DLD1 (cell line): ENCODE measurements around the gene MYH11.

Source experiments
- in situ Hi-C: cut with HindIII; loops from 2 replicates; pipeline ENCODE4 v1.10.0; 2017; ENCODE audit warnings: low sequenced_read_pairs

The MYH11 gene

DNA sequence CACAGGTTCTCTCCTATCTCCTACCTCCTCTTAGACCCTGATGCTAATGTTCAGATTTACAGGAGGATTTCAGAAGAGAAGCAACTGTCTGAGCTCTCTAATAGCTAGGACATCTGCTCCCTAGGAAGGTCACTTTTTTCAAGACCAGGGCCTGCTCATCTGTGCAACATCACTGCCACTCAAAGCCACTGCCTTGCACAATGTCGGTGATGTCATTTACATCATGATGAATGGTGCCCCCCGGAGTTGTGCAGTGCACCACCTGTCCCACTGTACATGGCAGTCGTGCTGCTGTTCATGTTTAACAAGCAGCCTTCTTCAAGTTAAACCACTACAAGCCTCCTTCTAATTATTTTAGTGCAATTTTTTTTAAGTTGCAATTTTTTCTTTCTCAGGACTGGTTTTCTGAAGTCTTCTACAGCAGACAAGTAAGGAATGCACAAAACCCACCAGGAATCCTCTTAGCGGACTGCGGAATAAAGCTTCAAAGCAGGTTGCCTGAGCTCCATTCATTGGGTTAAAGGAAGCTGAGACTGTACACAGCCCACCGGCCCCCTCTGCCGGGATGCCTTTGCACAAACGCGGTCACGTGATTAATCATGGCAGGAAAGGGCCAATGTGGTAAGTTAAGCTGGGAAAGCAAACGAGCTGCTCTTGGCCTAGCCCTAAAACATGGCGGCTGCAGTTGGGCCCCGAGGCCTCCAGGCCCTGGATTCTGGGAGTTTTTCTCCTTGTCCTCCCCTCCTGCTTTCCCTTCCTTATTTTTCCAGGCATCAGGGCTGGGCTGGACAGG lies 74.1 kb downstream of the MYH11 start:
- in situ Hi-C loops = no loop called here

GRCh38 chr16:15781650-15782049 lies 75.2 kb downstream of the MYH11 start:
- in situ Hi-C loops = no loop called here

DNA sequence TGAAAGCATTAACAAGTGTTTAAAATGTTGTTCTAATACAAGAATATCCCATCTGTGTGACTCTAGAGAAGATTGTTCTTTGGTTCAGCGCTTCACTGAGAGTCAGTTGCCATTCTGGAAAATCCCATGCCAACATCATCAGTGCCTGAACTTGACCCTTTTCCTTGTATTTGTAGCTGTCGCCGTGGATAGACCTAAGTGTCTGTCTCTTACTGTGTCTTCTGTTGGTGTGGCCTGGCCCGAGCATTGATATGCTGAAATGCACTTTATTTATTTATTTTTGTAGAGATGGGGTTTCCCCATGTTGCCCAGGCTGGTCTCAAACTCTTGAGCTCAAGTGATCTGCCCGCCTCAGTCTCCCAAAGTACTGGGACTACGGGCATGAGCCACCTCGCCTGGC lies 76.0 kb downstream of the MYH11 start:
- in situ Hi-C loops = no loop called here

DNA sequence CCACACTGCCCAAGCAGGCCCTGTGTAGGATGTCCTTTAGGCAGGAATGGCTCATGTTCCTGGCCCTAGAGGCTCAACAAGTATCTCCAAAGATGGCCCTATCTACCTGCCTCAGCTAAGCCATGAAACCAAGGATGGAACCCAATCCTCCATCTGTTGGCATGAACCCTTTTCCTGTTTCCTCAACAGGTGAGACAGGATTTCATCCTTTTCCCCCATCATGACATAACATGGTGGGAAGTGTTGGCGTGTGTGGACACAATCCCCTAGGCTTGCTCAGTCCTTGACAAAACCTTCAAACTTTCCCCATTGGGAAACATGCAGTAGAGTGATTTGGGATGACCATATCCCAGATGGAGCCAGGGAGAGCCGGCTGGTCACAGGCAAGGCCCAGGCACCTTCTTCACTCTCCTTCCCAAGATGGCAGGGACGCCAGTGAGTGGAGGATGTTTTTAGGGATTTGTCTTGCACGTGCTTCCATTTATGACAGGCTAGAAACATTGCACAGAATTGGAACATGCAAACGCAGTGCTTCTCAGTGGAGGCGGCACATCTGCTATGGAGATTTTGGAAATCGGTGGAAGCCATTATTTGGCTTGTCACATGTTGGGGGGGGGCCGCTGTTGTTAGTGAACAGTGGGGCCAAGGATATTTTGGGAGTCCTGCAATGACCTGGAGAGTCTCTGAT lies 77.0 kb downstream of the MYH11 start:
- in situ Hi-C loops = no loop called here

DNA sequence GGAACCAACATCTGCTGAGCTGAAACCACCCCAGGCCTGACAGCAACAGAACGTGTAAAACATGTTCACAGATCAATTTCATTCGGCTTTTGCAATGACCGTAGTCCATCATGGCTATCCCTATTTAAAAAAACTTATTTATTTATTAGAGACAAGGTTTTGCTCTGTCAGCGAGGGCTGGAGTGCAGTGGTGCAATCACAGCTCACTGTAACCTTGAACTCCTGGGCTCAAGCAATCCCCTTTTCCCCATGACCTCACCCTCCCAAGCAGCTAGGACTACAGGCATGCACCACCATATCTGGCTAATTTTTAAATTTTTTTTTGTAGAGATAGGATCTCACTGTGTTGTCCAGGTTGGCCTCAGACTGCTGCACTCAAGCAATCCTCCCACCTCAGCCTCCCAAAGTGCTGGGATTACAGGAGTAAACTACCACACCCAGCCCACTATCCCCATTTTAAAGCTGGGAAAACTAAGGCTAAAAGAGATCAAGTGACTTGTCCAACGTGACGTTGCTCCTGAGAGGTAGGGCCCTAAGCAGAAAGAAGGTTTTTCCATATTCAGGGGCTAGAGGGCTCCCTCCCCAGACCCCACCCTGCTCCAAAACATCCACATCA lies 77.7 kb downstream of the MYH11 start:
- in situ Hi-C loops = no loop called here

DNA sequence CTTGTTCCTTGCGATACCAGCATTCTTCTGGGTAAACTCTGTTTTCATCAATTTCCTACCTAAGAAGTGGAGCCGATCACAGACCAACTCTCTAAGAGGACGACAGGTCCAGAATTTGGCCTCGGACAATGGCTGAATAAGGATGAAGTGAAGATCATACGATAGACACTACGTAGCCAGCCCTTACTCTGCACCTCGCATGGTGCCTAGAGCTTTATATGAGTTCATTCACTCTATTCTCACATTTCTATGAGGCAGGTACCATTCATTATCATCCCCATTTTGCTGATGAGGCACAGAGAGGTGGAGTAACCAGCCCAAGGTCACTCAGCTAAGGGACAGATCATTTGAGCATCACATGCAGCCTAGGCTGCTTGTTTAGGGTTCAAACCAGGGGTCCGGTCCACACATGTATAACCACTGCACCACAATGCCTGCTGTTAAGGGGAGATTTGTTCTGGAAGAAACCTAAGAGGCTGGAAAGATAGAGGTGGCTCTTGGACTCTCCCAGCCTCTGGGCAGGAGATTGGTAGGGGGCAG lies 78.6 kb downstream of the MYH11 start:
- in situ Hi-C loops = no loop called here

GRCh38 chr16:15777533-15778203 lies 79.2 kb downstream of the MYH11 start:
- in situ Hi-C loops = no loop called here

DNA sequence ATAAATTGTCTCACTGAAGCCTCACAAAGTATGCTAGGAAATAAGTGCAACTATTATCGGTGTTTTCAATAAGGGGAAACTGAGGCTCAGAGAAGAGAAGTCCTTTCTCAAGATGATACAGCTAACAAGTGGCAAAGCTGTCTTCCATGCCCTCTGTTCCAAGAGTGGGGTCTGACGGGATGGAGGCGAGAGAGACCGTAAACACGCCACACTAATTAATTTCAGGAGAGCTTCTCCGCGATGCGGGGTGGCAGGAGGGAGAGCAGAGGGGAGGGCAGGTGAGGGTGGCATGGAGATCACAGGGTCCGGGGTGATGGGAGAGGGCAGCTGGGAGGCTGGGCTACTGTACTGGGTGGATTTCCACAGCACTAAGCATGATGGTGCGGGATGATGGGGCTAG lies 80.3 kb downstream of the MYH11 start:
- in situ Hi-C loops = no loop called here

- in situ Hi-C loops = no loop called here
Observed at GRCh38 chr16:15775663-15776304, 81.0 kb downstream of the MYH11 start.

GRCh38 chr16:15775209-15775608 lies 81.6 kb downstream of the MYH11 start:
- in situ Hi-C loops = no loop called here

GRCh38 chr16:15773968-15774367 lies 82.9 kb downstream of the MYH11 start:
- in situ Hi-C loops = no loop called here

GRCh38 chr16:15772579-15773293 lies 84.1 kb downstream of the MYH11 start:
- in situ Hi-C loops = no loop called here

- in situ Hi-C loops = no loop called here
Observed at GRCh38 chr16:15771694-15772093, 85.1 kb downstream of the MYH11 start.

DNA sequence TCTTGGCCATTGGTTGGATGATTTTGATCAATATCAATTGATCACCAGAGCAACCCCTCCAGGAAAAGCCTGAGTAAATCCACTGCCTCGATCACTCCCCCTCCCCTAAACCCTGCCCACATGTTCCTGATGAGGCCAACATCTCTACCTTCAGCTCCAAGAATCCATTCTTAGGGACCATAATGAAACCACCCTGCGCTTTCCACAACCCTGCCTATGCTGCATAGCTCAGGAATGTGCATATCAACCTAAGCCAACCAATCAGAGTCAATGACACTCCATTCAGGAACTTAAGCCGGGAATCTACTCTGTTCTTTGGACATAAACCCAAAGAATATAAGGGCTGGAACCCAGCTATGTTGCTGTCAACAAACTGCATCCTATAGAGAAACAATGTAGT lies 86.3 kb downstream of the MYH11 start:
- in situ Hi-C loops = no loop called here

GRCh38 chr16:15770107-15770506 lies 86.7 kb downstream of the MYH11 start:
- in situ Hi-C loops = no loop called here

DNA sequence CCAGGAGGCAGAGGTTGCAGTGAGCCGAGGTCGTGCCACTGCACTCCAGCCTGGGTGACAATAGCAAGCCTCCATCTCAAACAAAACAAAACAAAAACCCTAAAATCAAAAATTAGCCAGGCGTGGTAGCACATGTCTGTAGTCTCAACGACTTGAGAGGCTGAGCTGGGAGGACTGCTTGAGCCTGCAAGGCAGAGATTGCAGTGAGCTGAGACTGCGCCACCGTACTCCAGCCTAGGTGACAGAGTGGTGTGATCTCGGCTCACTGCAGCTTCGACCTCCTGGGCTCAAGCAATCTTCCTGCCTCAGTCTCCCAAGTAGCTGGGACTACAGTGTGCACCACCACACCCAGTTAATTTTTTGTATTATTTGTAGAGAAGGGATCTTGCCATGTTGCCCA lies 87.6 kb downstream of the MYH11 start:
- in situ Hi-C loops = no loop called here

DNA sequence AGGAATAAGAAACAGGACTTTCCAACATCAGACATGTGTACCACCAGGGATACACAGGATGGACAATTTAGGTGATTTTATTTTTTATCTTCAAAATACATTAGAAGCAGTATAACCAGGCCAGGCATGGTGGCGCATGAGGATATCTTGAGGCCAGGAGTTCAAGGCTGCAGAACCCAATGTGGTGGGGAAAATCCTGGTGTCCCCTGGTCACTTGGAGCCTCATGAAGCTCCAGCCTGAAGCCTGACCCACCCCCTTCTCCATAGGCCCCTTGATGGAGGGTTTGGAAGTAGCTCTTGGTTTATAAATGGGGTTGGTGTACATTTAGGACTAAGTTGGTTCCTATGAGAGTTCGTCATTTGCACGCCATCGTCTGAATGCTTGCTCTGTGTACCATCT lies 88.6 kb downstream of the MYH11 start:
- in situ Hi-C loops = no loop called here

- in situ Hi-C loops = no loop called here
Observed at GRCh38 chr16:15766918-15767317, 89.9 kb downstream of the MYH11 start.

DNA sequence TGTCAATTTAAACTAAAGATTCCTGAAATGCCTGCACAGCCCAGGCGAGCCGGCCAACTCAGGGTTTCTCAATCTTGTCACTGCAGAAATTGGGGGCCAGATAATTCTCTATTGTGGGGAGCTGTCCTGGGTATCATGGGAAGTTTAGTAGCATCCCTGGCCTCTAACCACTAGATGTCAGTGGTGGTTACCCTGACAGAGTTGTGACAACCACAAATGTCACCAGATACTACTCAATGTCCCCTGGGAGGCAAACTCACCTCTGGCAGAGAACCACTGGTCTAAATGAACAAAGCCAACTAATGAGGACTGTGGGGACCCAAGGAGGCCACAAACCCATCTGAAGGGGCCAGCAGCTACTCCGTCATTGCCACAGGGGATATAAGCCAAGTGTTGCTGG lies 90.9 kb downstream of the MYH11 start:
- in situ Hi-C loops = no loop called here

DNA sequence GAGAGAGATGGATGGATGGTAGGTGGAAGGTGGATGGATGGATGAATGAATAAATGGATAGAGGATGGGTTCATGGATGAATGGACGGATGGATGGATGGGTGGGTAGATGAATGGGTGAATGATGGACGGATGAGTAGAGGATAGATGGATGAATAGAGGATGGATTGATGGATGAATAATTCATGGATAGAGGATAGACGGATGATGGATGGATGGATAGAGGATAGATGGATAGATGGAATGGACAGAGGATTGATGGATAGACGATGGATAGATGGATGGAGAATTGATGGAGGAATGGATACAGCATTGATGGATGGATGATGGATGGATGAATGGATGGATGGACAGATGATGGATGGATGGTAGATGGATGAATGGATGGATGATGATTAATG lies 91.7 kb downstream of the MYH11 start:
- in situ Hi-C loops = no loop called here
